HEK293T (cell line): ENCODE measurements around the gene VIM.

ENCODE experiments used
- CTCF ChIA-PET: fragments of 350-600 bp; formaldehyde crosslinking; extraction: SDS; loops from one replicate; lab custom pipeline; 2021; ENCODE audit warnings: antibody characterized with exemption, inconsistent platforms; lab: Yijun Ruan, JAX
- POLR2A ChIA-PET: fragments of 350-600 bp; formaldehyde crosslinking; extraction: SDS; loops from one replicate; lab custom pipeline; 2020; ENCODE audit warnings: antibody characterized with exemption, inconsistent platforms; lab: Yijun Ruan, JAX
- DNase-seq: peaks from one replicate; pipeline ENCODE4 v3.0.0; 2012; ENCODE audit warnings: mixed read lengths; ENCODE audit errors: extremely low spot score
- ARNT ChIP-seq: fragments of 450-650 bp; IDR thresholded peaks from 2 replicates; pipeline ENCODE4 v1.6.1; 2017; ENCODE audit warnings: mild to moderate bottlenecking
- BHLHE40 ChIP-seq: fragments of 450-650 bp; IDR thresholded peaks from 2 replicates; pipeline ENCODE4 v1.6.1; 2016; ENCODE audit warnings: mild to moderate bottlenecking, moderate library complexity, borderline replicate concordance
- CTBP1 ChIP-seq: fragments of 450-650 bp; IDR thresholded peaks from 2 replicates; pipeline ENCODE4 v1.6.1; 2016; ENCODE audit warnings: borderline replicate concordance
- ELF4 ChIP-seq: fragments of 450-650 bp; IDR thresholded peaks from 2 replicates; pipeline ENCODE4 v1.6.1; 2017; ENCODE audit warnings: antibody characterized with exemption
- FOXA1 ChIP-seq: fragments of 450-650 bp; IDR thresholded peaks from 2 replicates; pipeline ENCODE4 v1.6.1; 2016; ENCODE audit warnings: mild to moderate bottlenecking
- FOXK2 ChIP-seq: fragments of 450-650 bp; IDR thresholded peaks from 2 replicates; pipeline ENCODE4 v1.6.1; 2016; ENCODE audit warnings: mild to moderate bottlenecking
- FOXM1 ChIP-seq: fragments of 450-650 bp; IDR thresholded peaks from 2 replicates; pipeline ENCODE4 v1.6.1; 2017; ENCODE audit warnings: mild to moderate bottlenecking, borderline replicate concordance
- HDGF ChIP-seq: fragments of 450-650 bp; IDR thresholded peaks from 2 replicates; pipeline ENCODE4 v1.6.1; 2017; ENCODE audit warnings: antibody characterized with exemption, borderline replicate concordance
- L3MBTL2 ChIP-seq: fragments of 450-650 bp; conservative IDR thresholded peaks from 2 replicates; pipeline ENCODE4 v1.6.1; 2016; ENCODE audit warnings: mild to moderate bottlenecking
- LEF1 ChIP-seq: fragments of 450-650 bp; IDR thresholded peaks from 2 replicates; pipeline ENCODE4 v1.6.1; 2017; ENCODE audit warnings: mild to moderate bottlenecking, borderline replicate concordance
- NFRKB ChIP-seq: fragments of 450-650 bp; IDR thresholded peaks from 2 replicates; pipeline ENCODE4 v1.6.1; 2016; ENCODE audit warnings: mild to moderate bottlenecking, moderate library complexity
- PKNOX1 ChIP-seq: fragments of 450-650 bp; IDR thresholded peaks from 2 replicates; pipeline ENCODE4 v1.6.1; 2016
- SP1 ChIP-seq: fragments of 450-650 bp; IDR thresholded peaks from 2 replicates; pipeline ENCODE4 v1.6.1; 2017
- SUZ12 ChIP-seq: fragments of 450-650 bp; IDR thresholded peaks from 2 replicates; pipeline ENCODE4 v1.6.1; 2016; ENCODE audit warnings: mild to moderate bottlenecking
- TARDBP ChIP-seq: fragments of 450-650 bp; IDR thresholded peaks from 2 replicates; pipeline ENCODE4 v1.6.1; 2016
- ZNF384 ChIP-seq: fragments of 450-650 bp; IDR thresholded peaks from 2 replicates; pipeline ENCODE4 v1.6.1; 2016

Gene VIM

DNA sequence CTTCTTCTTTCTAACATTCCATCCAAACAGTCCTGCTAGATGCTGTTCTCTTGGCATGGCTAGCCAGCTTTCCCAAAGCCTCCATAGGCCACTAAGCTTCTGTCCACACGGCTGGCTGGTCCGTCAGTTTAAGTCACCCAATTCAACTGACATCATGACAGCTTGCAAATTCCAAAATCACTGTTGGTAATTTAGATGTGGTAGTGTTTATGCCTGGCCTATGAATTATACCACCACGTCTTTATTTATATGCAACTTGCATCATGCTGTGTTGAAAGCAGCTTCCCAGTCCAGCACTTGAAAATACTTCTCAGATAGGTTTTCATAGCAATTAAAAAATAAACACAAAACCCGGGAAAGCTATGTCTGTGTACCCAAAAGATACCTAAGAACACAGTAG is 2.2 kb upstream of the VIM start:
- no peak for TF ChIP-seq BHLHE40
- TF ChIP-seq L3MBTL2: no peak
- TF ChIP-seq LEF1: no peak
- TF ChIP-seq PKNOX1: peak; percentile 83
- no peak for TF ChIP-seq FOXA1
- ChIA-PET CTCF (no interaction called here), POLR2A (interaction anchor here (0.6 to 6.9 kb wide), 4 partner anchors 14 to 227 kb away, joined by 3 to 104 read pairs (median 30); partner anchors contain the start of gene TRDMT1)
- DNase-seq: no peak

GRCh38 chr10:17226891-17227303 is 1.1 kb upstream of the VIM start:
- TF ChIP-seq ZNF384 (no peak), LEF1 (no peak), FOXA1 (no peak), NFRKB (no peak), ARNT (no peak), FOXM1 (no peak), ELF4 (no peak), BHLHE40 (no peak), TARDBP (no peak), HDGF (no peak), PKNOX1 (no peak), SUZ12 (no peak), FOXK2 (no peak), SP1 (no peak), CTBP1 (no peak), L3MBTL2 (no peak)
- DNase-seq: no peak
- ChIA-PET CTCF (interaction anchor here (0.7 kb wide), 2 partner anchors 223 to 1085 kb away, joined by 3 read pairs; no protein-coding TSS in a partner anchor), POLR2A (interaction anchor here (1.2 to 6.9 kb wide), 3 partner anchors 15 to 371 kb away, joined by 3 to 104 read pairs (median 57); partner anchors contain the start of gene TRDMT1)

GRCh38 chr10:17227367-17228090 is 512 bp upstream of the VIM start:
- ChIA-PET POLR2A (interaction anchor here (1.2 to 6.9 kb wide), 7 partner anchors 11 to 372 kb away, joined by 3 to 104 read pairs (median 14); partner anchors contain the start of gene TRDMT1), CTCF (interaction anchor here (0.7 kb wide), 3 partner anchors 12 to 1085 kb away, joined by 3 to 6 read pairs (median 4); no protein-coding TSS in a partner anchor)
- TF ChIP-seq L3MBTL2 (peak; percentile 53; the same call in 1 of the 2 replicates), FOXM1 (no peak), LEF1 (peak; percentile 84), ELF4 (no peak), ARNT (no peak), ZNF384 (peak; percentile 94), CTBP1 (peak; percentile 72), HDGF (no peak), FOXK2 (no peak), FOXA1 (no peak), SP1 (no peak), TARDBP (no peak), BHLHE40 (no peak), NFRKB (no peak), PKNOX1 (peak; percentile 88), SUZ12 (no peak)
- no peak for DNase-seq

- ChIA-PET CTCF (no interaction called here), POLR2A (interaction anchor here (1.0 to 6.9 kb wide), 30 partner anchors 7 to 386 kb away, joined by 3 to 104 read pairs (median 5); partner anchors contain the start of gene TRDMT1)
- DNase-seq: peak; percentile 58
Measured at GRCh38 chr10:17229016-17229716, 1.1 kb downstream of the VIM start.

More at GRCh38 chr10:17229016-17229716, 1.1 kb downstream of the VIM start:
- no peak for TF ChIP-seq PKNOX1
- TF ChIP-seq L3MBTL2: peak; percentile 95
- TF ChIP-seq SP1: no peak
- no peak for TF ChIP-seq ELF4
- no peak for TF ChIP-seq SUZ12
- TF ChIP-seq ARNT: no peak
- no peak for TF ChIP-seq TARDBP
